ENCODE results near the gene MRPS23. TPM values are rescaled to one million over a fixed set of nuclear protein-coding genes. Genes with fewer than 3 reads are reported as not detected.

MRPS23 gene
- total and polyA plus RNA-seq, 9 of the 15 experiments (the other 6 are each of a cell fraction or from before 2014, with no cell fraction given) = 59.1 to 298 (median 98.8) TPM

DNA sequence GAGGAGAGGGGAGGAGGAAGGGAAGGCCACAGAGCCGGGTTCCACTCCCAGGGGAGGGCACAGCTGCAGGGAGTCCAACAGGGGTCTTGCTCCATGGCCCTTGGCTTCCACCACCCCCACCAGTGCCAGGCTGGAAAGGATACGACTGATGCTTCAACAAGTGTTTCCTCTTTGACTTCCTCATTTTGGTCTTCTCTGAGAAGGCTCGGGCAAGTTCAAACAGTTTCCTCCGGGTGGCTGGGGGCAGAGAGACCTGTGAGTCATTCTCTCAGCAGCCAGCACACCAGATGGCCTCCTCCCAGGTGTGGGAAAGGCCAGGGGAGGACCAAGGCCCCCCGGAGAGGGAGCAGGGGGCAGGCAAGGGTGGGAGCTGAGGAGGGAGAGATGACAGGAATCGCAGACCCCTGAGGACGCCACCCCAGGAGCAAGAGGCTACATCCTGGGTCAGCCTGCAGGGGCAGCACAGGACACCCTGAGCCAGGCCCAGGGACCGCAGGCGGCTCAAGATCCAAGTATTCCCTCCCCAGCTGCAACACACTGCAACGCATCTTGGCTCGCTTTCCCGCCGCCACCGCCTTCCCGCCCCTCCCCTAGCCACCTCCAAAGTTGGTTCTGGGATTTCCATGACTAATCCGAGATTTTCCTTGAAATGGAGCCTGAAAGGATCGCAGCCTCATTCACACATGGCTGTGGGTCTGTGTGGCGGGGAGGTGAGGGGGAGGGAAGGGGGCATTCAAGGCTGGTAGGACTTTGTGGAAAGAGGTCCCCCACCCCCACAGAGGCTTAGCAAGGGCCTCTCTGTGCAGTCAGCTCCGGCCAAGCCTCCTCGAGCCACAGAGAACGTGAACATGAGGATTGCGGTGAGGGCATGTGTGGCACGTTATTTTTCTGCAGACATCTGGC, 18.4 kb upstream of the MRPS23 start (continued):
- TF ChIP-seq, protein P1, sequence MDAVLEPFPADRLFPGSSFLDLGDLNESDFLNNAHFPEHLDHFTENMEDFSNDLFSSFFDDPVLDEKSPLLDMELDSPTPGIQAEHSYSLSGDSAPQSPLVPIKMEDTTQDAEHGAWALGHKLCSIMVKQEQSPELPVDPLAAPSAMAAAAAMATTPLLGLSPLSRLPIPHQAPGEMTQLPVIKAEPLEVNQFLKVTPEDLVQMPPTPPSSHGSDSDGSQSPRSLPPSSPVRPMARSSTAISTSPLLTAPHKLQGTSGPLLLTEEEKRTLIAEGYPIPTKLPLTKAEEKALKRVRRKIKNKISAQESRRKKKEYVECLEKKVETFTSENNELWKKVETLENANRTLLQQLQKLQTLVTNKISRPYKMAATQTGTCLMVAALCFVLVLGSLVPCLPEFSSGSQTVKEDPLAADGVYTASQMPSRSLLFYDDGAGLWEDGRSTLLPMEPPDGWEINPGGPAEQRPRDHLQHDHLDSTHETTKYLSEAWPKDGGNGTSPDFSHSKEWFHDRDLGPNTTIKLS (IDR thresholded peaks at IDR 0.05; ENCODE audit: borderline replicate concordance, low read depth) = no peak
- TF ChIP-seq JUND (IDR thresholded peaks at IDR 0.05; ENCODE audit: borderline replicate concordance, low read depth, low read length) (peak; percentile 73), JUND (tag; IDR thresholded peaks at IDR 0.05; ENCODE audit: borderline replicate concordance, low read depth, low read length) (peak; percentile 66; the same call in 1 of the 3 replicates), CHD4 (IDR thresholded peaks at IDR 0.05; ENCODE audit: insufficient read depth, insufficient replicate concordance, low read depth, low read length, poor library complexity, severe bottlenecking) (no peak), NCOA2 (IDR thresholded peaks at IDR 0.05; ENCODE audit: partially characterized antibody in 2 of 2) (no peak), ZNF224 (CRISPR knock-in tag; IDR thresholded peaks at IDR 0.05) (no peak), PHTF2 (CRISPR knock-in tag; IDR thresholded peaks at IDR 0.05) (no peak), DMBX1 (CRISPR knock-in tag; IDR thresholded peaks at IDR 0.05; ENCODE audit: borderline replicate concordance) (no peak), SRF (CRISPR knock-in tag; IDR thresholded peaks at IDR 0.05) (0 out of 4 replicates have a peak, but pooled peaks of 1 of the 2 experiments have one; percentile 19)
- TF ChIP-seq, protein P2, sequence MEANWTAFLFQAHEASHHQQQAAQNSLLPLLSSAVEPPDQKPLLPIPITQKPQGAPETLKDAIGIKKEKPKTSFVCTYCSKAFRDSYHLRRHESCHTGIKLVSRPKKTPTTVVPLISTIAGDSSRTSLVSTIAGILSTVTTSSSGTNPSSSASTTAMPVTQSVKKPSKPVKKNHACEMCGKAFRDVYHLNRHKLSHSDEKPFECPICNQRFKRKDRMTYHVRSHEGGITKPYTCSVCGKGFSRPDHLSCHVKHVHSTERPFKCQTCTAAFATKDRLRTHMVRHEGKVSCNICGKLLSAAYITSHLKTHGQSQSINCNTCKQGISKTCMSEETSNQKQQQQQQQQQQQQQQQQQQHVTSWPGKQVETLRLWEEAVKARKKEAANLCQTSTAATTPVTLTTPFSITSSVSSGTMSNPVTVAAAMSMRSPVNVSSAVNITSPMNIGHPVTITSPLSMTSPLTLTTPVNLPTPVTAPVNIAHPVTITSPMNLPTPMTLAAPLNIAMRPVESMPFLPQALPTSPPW (CRISPR knock-in tag; IDR thresholded peaks at IDR 0.05) = peak; percentile 51
- TF ChIP-seq, protein P3, sequence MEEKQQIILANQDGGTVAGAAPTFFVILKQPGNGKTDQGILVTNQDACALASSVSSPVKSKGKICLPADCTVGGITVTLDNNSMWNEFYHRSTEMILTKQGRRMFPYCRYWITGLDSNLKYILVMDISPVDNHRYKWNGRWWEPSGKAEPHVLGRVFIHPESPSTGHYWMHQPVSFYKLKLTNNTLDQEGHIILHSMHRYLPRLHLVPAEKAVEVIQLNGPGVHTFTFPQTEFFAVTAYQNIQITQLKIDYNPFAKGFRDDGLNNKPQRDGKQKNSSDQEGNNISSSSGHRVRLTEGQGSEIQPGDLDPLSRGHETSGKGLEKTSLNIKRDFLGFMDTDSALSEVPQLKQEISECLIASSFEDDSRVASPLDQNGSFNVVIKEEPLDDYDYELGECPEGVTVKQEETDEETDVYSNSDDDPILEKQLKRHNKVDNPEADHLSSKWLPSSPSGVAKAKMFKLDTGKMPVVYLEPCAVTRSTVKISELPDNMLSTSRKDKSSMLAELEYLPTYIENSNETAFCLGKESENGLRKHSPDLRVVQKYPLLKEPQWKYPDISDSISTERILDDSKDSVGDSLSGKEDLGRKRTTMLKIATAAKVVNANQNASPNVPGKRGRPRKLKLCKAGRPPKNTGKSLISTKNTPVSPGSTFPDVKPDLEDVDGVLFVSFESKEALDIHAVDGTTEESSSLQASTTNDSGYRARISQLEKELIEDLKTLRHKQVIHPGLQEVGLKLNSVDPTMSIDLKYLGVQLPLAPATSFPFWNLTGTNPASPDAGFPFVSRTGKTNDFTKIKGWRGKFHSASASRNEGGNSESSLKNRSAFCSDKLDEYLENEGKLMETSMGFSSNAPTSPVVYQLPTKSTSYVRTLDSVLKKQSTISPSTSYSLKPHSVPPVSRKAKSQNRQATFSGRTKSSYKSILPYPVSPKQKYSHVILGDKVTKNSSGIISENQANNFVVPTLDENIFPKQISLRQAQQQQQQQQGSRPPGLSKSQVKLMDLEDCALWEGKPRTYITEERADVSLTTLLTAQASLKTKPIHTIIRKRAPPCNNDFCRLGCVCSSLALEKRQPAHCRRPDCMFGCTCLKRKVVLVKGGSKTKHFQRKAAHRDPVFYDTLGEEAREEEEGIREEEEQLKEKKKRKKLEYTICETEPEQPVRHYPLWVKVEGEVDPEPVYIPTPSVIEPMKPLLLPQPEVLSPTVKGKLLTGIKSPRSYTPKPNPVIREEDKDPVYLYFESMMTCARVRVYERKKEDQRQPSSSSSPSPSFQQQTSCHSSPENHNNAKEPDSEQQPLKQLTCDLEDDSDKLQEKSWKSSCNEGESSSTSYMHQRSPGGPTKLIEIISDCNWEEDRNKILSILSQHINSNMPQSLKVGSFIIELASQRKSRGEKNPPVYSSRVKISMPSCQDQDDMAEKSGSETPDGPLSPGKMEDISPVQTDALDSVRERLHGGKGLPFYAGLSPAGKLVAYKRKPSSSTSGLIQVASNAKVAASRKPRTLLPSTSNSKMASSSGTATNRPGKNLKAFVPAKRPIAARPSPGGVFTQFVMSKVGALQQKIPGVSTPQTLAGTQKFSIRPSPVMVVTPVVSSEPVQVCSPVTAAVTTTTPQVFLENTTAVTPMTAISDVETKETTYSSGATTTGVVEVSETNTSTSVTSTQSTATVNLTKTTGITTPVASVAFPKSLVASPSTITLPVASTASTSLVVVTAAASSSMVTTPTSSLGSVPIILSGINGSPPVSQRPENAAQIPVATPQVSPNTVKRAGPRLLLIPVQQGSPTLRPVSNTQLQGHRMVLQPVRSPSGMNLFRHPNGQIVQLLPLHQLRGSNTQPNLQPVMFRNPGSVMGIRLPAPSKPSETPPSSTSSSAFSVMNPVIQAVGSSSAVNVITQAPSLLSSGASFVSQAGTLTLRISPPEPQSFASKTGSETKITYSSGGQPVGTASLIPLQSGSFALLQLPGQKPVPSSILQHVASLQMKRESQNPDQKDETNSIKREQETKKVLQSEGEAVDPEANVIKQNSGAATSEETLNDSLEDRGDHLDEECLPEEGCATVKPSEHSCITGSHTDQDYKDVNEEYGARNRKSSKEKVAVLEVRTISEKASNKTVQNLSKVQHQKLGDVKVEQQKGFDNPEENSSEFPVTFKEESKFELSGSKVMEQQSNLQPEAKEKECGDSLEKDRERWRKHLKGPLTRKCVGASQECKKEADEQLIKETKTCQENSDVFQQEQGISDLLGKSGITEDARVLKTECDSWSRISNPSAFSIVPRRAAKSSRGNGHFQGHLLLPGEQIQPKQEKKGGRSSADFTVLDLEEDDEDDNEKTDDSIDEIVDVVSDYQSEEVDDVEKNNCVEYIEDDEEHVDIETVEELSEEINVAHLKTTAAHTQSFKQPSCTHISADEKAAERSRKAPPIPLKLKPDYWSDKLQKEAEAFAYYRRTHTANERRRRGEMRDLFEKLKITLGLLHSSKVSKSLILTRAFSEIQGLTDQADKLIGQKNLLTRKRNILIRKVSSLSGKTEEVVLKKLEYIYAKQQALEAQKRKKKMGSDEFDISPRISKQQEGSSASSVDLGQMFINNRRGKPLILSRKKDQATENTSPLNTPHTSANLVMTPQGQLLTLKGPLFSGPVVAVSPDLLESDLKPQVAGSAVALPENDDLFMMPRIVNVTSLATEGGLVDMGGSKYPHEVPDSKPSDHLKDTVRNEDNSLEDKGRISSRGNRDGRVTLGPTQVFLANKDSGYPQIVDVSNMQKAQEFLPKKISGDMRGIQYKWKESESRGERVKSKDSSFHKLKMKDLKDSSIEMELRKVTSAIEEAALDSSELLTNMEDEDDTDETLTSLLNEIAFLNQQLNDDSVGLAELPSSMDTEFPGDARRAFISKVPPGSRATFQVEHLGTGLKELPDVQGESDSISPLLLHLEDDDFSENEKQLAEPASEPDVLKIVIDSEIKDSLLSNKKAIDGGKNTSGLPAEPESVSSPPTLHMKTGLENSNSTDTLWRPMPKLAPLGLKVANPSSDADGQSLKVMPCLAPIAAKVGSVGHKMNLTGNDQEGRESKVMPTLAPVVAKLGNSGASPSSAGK (IDR thresholded peaks at IDR 0.05) = no peak

Measured in K562 (cell line).